Neural progenitor cell (in vitro differentiated cells): ENCODE measurements around the gene MAP3K9. TPM values are rescaled to one million over a fixed set of nuclear protein-coding genes. Genes with fewer than 3 reads are reported as not detected.

ENCODE experiments used
- DNase-seq: peaks from one replicate; pipeline ENCODE4 v3.0.0-alpha.2; 2016; ENCODE audit warnings: low spot score
- H2AFZ ChIP-seq: fragments of 200-600 bp; sonication (generic); replicated peaks from 2 replicates; pipeline ENCODE4 v1.6.1; 2016; ENCODE audit warnings: antibody characterized with exemption
- H3F3A ChIP-seq: fragments of 200-600 bp; sonication (generic); 2 replicates; pipeline ENCODE4 v1.6.1; 2016; ENCODE audit warnings: antibody characterized with exemption, low read depth
- H3K27ac ChIP-seq: fragments of 200-600 bp; sonication (generic); 2 replicates; pipeline ENCODE4 v1.5.1; 2016; ENCODE audit warnings: mild to moderate bottlenecking
- H3K27me3 ChIP-seq: fragments of 200-600 bp; sonication (generic); 2 replicates; pipeline ENCODE4 v1.6.1; 2016; ENCODE audit warnings: mild to moderate bottlenecking, moderate library complexity
- H3K36me3 ChIP-seq: fragments of 200-600 bp; sonication (generic); 2 replicates; pipeline ENCODE4 v1.5.1; 2016
- H3K4me1 ChIP-seq: fragments of 200-600 bp; sonication (generic); 2 replicates; pipeline ENCODE4 v1.6.1; 2016; ENCODE audit warnings: mixed run types
- H3K4me2 ChIP-seq: fragments of 200-600 bp; sonication (generic); 2 replicates; pipeline ENCODE4 v1.6.1; 2016
- H3K4me3 ChIP-seq: fragments of 200-600 bp; sonication (generic); 2 replicates; pipeline ENCODE4 v1.5.1; 2016
- H3K79me2 ChIP-seq: fragments of 200-600 bp; sonication (generic); 2 replicates; pipeline ENCODE4 v1.6.1; 2016; ENCODE audit warnings: low read depth
- H3K9ac ChIP-seq: fragments of 200-600 bp; sonication (generic); 2 replicates; pipeline ENCODE4 v1.6.1; 2016
- H3K9me3 ChIP-seq: fragments of 200-600 bp; sonication (generic); 2 replicates; pipeline ENCODE4 v1.5.1; 2016; ENCODE audit warnings: low read depth
- H4K20me1 ChIP-seq: fragments of 200-600 bp; sonication (generic); 2 replicates; pipeline ENCODE4 v1.6.1; 2016; ENCODE audit warnings: low read depth
- H3K27ac Mint-ChIP-seq: 3 replicates; pipeline ENCODE4 v1.8.0; 2021; ENCODE audit warnings: mixed read lengths
- H3K27me3 Mint-ChIP-seq: 2 replicates; pipeline ENCODE4 v1.8.0; 2022; ENCODE audit warnings: low read depth, mild to moderate bottlenecking, inconsistent platforms, moderate library complexity, mixed read lengths; ENCODE audit not compliant: insufficient read depth
- H3K36me3 Mint-ChIP-seq: 3 replicates; pipeline ENCODE4 v1.8.0; 2021; ENCODE audit warnings: mixed read lengths
- H3K4me1 Mint-ChIP-seq: 3 replicates; pipeline ENCODE4 v1.8.0; 2021; ENCODE audit warnings: mixed read lengths
- H3K4me3 Mint-ChIP-seq: 3 replicates; pipeline ENCODE4 v1.8.0; 2021; ENCODE audit warnings: mild to moderate bottlenecking, moderate library complexity, mixed read lengths
- H3K9me3 Mint-ChIP-seq: 3 replicates; pipeline ENCODE4 v1.8.0; 2020; ENCODE audit warnings: mixed read lengths
- CTCF ChIP-seq: fragments of 200-600 bp; sonication (generic); IDR thresholded peaks from 2 replicates; pipeline ENCODE4 v1.5.1; 2017; ENCODE audit warnings: antibody characterized with exemption, mild to moderate bottlenecking
- EZH2 ChIP-seq: fragments of 200-600 bp; sonication (generic); IDR thresholded peaks from 2 replicates; pipeline ENCODE4 v1.6.1; 2017; ENCODE audit warnings: antibody characterized with exemption, mild to moderate bottlenecking, moderate library complexity
- EZH2phosphoT487 ChIP-seq: fragments of 200-600 bp; sonication (generic); IDR thresholded peaks from 2 replicates; pipeline ENCODE4 v1.6.1; 2017; ENCODE audit warnings: antibody characterized with exemption
- total RNA-seq: library from RNA; depleted of rRNA; stranded (reverse); fragments of >200 nt; gene quantifications from 2 replicates; pipeline ENCODE4 v1.2.3, GENCODE V29; 2015; ENCODE audit warnings: low replicate concordance

MAP3K9 gene
- total RNA-seq, 1 donor from 2014 or later, result 14.9 TPM

- Mint-ChIP-seq H3K27ac (no peak overlapping the region), H3K27me3 (peaks cover 2% of the 10 kb centered on the region), H3K4me1 (no peaks in the 10 kb centered on the region), H3K9me3 (no peaks in the 10 kb centered on the region), H3K36me3 (peaks cover 8% of the 10 kb centered on the region), H3K4me3 (no peak overlapping the region)
- H3K27ac ChIP-seq, result no peak overlapping the region
- H3K27me3 ChIP-seq, result no peaks in the 10 kb centered on the region
- DNase-seq, result no peak
- H3K4me1 ChIP-seq, result no peaks in the 10 kb centered on the region
- no peak overlapping the region for H3K9ac ChIP-seq
- no peak overlapping the region for H3K4me3 ChIP-seq
- H3K79me2 ChIP-seq, result peaks cover 58% of the 10 kb centered on the region
- TF ChIP-seq EZH2phosphoT487, result no peak
- TF ChIP-seq CTCF, result no peak
- no peak for TF ChIP-seq EZH2
- no peak overlapping the region for H3K4me2 ChIP-seq
- H4K20me1 ChIP-seq, result peaks cover 70% of the 10 kb centered on the region
- no peaks in the 10 kb centered on the region for H3F3A ChIP-seq
- no peaks in the 10 kb centered on the region for H3K36me3 ChIP-seq
- H3K9me3 ChIP-seq, result no peaks in the 10 kb centered on the region
- H2AFZ ChIP-seq, result no peak overlapping the region
Observed at GRCh38 chr14:70785556-70785955, 23.8 kb downstream of the MAP3K9 start.

- H3F3A ChIP-seq, result no peaks in the 10 kb centered on the region
- no peak for DNase-seq
- peaks cover 2% of the 10 kb centered on the region for H3K27me3 Mint-ChIP-seq
- H2AFZ ChIP-seq, result no peak overlapping the region
- H3K4me3 ChIP-seq, result no peak overlapping the region
- no peak overlapping the region for H3K4me2 ChIP-seq
- H4K20me1 ChIP-seq, result peaks cover 68% of the 10 kb centered on the region
- no peaks in the 10 kb centered on the region for H3K4me1 ChIP-seq
- H3K27ac ChIP-seq, result no peak overlapping the region
- no peaks in the 10 kb centered on the region for H3K27me3 ChIP-seq
- no peak overlapping the region for H3K27ac Mint-ChIP-seq
- no peak overlapping the region for H3K9ac ChIP-seq
- H3K9me3 Mint-ChIP-seq, result no peaks in the 10 kb centered on the region
- H3K9me3 ChIP-seq, result no peaks in the 10 kb centered on the region
- no peaks in the 10 kb centered on the region for H3K36me3 ChIP-seq
- H3K79me2 ChIP-seq, result peaks cover 64% of the 10 kb centered on the region
- H3K4me3 Mint-ChIP-seq, result no peak overlapping the region
- H3K36me3 Mint-ChIP-seq, result peaks cover 8% of the 10 kb centered on the region
- no peaks in the 10 kb centered on the region for H3K4me1 Mint-ChIP-seq
- TF ChIP-seq CTCF (no peak), EZH2 (no peak), EZH2phosphoT487 (no peak)
Observed at GRCh38 chr14:70784886-70785285, 24.4 kb downstream of the MAP3K9 start.

- Histone ChIP-seq H3K4me2 (no peak overlapping the region), H3K27me3 (no peaks in the 10 kb centered on the region), H3K27ac (no peak overlapping the region), H3K36me3 (no peaks in the 10 kb centered on the region), H3K4me3 (no peak overlapping the region), H3K79me2 (peaks cover 69% of the 10 kb centered on the region), H3K4me1 (no peaks in the 10 kb centered on the region), H2AFZ (no peak overlapping the region), H3F3A (no peaks in the 10 kb centered on the region), H4K20me1 (peaks cover 54% of the 10 kb centered on the region), H3K9ac (no peak overlapping the region), H3K9me3 (no peaks in the 10 kb centered on the region)
- no peak for DNase-seq
- Mint-ChIP-seq H3K9me3 (no peaks in the 10 kb centered on the region), H3K27ac (no peak overlapping the region), H3K4me3 (no peak overlapping the region), H3K4me1 (no peaks in the 10 kb centered on the region), H3K36me3 (peaks cover 12% of the 10 kb centered on the region), H3K27me3 (peaks cover 2% of the 10 kb centered on the region)
- TF ChIP-seq EZH2phosphoT487 (no peak), EZH2 (no peak), CTCF (no peak)
Observed at GRCh38 chr14:70782361-70782760, 27.0 kb downstream of the MAP3K9 start.
